Cardiac muscle cell (in vitro differentiated cells and primary cell): ENCODE data around the gene IP6K3. TPM values are rescaled to one million over a fixed set of nuclear protein-coding genes. Genes with fewer than 3 reads are reported as not detected.
A peak's percentile ranks its signal among the peaks of the same experiment; 100 is the strongest.

ENCODE experiments used
- DNase-seq, 2 donors: peaks; one replicate each; pipeline versions ENCODE4 v3.0.0 to v3.0.0-alpha.2; 2010 to 2017; ENCODE audit warnings: low read depth in 1 of 2, low spot score in 1 of 2
- H3K27ac ChIP-seq: fragments of 200-600 bp; sonication (generic); 2 replicates; pipeline ENCODE4 v1.5.1; 2016
- H3K27me3 ChIP-seq: fragments of 200-600 bp; sonication (generic); 2 replicates; pipeline ENCODE4 v1.6.0; 2016; ENCODE audit warnings: control low read depth
- H3K36me3 ChIP-seq: fragments of 200-600 bp; sonication (generic); 2 replicates; pipeline ENCODE4 v1.5.1; 2016; ENCODE audit warnings: control low read depth
- H3K4me1 ChIP-seq: fragments of 200-600 bp; sonication (generic); 2 replicates; pipeline ENCODE4 v1.8.1; 2017; ENCODE audit warnings: low read depth, mild to moderate bottlenecking, mixed run types
- H3K4me3 ChIP-seq: fragments of 200-600 bp; sonication (generic); 2 replicates; pipeline ENCODE4 v1.5.1; 2016; ENCODE audit warnings: mild to moderate bottlenecking
- H3K9me3 ChIP-seq: fragments of 200-600 bp; sonication (generic); 2 replicates; pipeline ENCODE4 v1.5.1; 2017; ENCODE audit warnings: low read depth, mild to moderate bottlenecking, control low read depth
- polyA plus RNA-seq: library from polyadenylated mRNA; unstranded; fragments of >200 nt; fragmentation: Nextera tagmentation; extraction: Ambion mirVana; gene quantifications from 2 replicates; pipeline ENCODE4 v1.2.1, GENCODE V29; 2016
- total RNA-seq: library from RNA; depleted of rRNA; stranded (reverse); fragments of >200 nt; gene quantifications from 2 replicates; pipeline ENCODE4 v1.2.3, GENCODE V29; 2016
- TF ChIP-seq, protein P1 (sequence below): IDR thresholded peaks from 2 replicates; pipeline ENCODE4 v1.5.1; 2012; ENCODE audit warnings: low read depth, mild to moderate bottlenecking, low read length

Gene IP6K3
- total and polyA plus RNA-seq, 2 experiments from 2014 or later = 2.9 to 5.0 TPM

DNA sequence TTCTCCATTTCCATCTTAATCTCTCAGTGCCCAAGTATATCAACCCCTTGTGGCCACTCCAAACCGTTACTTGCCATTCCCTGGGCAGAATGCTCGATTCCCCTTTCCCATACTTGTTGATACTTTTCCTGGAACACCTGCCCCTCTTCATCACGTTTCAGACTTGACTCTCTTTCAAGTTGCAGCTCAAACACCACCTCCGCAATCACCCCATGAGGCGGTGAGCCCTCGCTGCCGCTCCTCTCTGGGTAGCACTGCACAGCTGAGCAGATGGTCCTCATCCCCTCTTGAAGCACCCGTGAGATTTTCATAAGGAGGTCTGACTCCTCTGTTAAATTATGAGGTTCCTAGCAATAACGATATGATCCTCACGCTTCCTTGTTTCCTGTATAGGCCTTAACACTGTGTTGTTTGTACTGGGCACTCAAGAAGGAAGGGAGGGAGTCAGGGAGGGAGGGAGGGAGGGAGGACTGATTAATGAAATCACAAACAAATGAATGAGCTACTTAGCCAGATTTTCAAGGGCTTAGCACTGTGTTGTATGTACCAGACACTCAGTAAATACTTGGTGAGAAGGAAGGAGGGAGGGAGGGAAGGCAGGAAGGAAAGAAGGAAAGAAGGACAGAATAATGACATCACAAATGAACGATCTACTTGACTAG lies 27.2 kb downstream of the IP6K3 start:
- H3K27me3 ChIP-seq = no peaks in the 10 kb centered on the region
- H3K36me3 ChIP-seq = no peaks in the 10 kb centered on the region
- H3K9me3 ChIP-seq = no peaks in the 10 kb centered on the region
- TF ChIP-seq, protein P1, sequence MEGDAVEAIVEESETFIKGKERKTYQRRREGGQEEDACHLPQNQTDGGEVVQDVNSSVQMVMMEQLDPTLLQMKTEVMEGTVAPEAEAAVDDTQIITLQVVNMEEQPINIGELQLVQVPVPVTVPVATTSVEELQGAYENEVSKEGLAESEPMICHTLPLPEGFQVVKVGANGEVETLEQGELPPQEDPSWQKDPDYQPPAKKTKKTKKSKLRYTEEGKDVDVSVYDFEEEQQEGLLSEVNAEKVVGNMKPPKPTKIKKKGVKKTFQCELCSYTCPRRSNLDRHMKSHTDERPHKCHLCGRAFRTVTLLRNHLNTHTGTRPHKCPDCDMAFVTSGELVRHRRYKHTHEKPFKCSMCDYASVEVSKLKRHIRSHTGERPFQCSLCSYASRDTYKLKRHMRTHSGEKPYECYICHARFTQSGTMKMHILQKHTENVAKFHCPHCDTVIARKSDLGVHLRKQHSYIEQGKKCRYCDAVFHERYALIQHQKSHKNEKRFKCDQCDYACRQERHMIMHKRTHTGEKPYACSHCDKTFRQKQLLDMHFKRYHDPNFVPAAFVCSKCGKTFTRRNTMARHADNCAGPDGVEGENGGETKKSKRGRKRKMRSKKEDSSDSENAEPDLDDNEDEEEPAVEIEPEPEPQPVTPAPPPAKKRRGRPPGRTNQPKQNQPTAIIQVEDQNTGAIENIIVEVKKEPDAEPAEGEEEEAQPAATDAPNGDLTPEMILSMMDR = no peak
- H3K4me1 ChIP-seq = peaks cover 18% of the 10 kb centered on the region
- DNase-seq = no peak
- no peak overlapping the region for H3K27ac ChIP-seq
- no peak overlapping the region for H3K4me3 ChIP-seq

DNA sequence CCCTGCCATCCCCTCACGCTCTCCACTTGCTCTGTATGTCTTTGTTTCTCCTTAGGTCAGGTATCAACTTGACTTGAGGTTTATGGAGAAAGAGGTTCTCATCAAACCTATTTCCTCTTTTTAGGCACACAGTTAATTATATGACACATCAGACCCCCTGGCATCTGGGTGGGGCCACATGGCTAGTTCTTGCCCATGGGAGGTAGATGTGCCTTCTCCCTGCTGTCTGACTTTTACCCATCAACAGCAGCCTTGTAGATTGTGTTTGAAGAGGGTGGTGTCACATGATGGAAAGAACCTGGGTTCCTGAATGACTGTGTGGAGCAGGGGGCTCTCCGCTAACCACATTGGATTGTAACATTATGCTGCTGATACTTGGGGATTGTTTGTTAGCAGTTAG lies 28.0 kb downstream of the IP6K3 start:
- no peaks in the 10 kb centered on the region for H3K9me3 ChIP-seq
- DNase-seq = no peak

DNA sequence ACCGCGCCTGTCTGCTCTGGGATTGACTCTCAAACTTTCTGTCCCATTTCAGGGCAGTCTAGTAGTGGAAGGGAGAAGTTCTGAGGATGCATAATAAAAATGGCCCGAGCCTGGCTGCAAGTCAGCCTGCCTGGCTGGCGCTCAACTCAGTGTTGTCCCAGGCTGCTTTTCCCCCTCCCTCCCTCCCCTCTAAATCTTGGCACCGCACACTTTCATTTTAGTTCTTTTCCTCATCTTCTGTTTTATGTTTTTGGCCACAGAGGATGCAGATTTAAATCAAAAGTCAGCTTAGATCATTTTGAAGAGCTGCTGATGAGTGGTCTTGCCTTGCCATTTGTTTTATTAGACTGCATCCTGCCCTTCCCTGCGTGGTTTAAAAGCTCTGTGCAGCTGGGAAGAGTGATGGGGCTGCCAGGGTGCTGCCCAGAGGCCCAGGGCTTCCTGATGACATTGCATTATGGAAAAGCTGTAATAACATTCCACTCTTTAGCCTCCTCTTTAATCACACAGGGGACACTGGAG lies 28.7 kb downstream of the IP6K3 start:
- Histone ChIP-seq H3K27me3 (no peaks in the 10 kb centered on the region), H3K36me3 (no peaks in the 10 kb centered on the region), H3K27ac (no peak overlapping the region), H3K9me3 (no peaks in the 10 kb centered on the region), H3K4me1 (peaks cover 6% of the 10 kb centered on the region), H3K4me3 (no peak overlapping the region)
- DNase-seq = peak in 1 of 2 donors; percentile 29
- TF ChIP-seq, protein P1 = no peak

More for the DNA sequence above, 28.0 kb downstream of the IP6K3 start:
- H3K27ac ChIP-seq = no peak overlapping the region
- H3K27me3 ChIP-seq = no peaks in the 10 kb centered on the region
- H3K4me1 ChIP-seq = peaks cover 13% of the 10 kb centered on the region
- no peak overlapping the region for H3K4me3 ChIP-seq
- TF ChIP-seq, protein P1 = no peak
- no peaks in the 10 kb centered on the region for H3K36me3 ChIP-seq

DNA sequence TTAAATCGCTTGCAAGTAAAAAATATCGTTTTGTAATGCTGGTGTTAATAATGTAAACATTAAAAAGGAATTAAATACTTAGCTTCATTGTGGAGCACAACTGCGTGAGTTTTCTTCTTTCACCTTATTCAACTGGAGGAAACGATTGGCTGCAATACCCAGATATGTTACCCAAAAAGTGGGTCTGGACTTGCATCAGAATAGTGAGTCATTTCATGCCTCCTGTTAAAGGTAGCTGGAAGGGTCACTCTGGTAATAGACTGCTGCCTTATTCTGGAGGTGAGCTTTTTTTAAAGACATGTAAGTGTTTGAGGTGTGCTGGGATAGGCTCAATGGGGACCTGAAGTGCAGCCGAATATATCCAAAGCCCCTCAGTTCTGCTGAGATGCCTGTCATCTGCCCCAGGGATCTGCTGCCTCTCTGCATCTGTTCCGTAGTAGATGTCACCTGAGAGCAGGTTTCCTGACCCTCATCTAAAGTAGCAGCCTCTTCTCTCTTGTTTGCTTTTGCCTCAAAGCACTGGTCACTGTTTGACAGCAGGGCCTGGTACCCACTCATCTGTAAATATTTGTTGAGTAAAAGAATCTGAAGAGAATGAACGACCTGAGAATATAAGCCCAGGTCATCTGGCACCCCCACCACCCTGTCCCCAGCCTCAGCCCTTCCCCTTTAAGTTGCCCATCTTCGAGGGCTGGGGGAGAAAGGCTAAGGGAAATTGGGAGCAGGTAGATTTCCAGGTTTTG lies 29.6 kb downstream of the IP6K3 start:
- TF ChIP-seq, protein P1 = no peak
- no peaks in the 10 kb centered on the region for H3K9me3 ChIP-seq
- no peak overlapping the region for H3K4me3 ChIP-seq
- no peaks in the 10 kb centered on the region for H3K27me3 ChIP-seq
- peaks cover 1% of the 10 kb centered on the region for H3K4me1 ChIP-seq
- H3K27ac ChIP-seq = no peak overlapping the region
- no peak for DNase-seq
- no peaks in the 10 kb centered on the region for H3K36me3 ChIP-seq

DNA sequence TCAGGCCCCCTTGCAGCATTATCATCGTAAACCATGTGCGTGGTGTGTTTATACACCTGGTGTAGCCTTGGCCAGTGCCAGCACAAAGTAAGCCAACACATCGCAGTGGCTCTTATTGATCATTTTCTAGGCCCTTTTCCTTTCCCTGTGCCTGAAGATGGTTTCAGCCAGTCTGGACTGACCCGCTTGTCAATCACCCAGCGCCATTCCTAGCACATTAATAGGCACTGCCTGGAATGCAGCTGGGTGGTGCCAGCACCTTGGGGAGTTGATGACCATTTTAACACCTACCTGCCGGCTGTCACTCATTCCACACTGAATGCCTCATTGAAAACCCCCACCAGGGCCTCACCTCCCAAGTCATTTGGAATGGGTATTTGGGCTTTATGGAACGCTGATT lies 30.3 kb downstream of the IP6K3 start:
- H3K9me3 ChIP-seq = no peaks in the 10 kb centered on the region
- H3K27ac ChIP-seq = no peak overlapping the region
- no peak overlapping the region for H3K4me3 ChIP-seq
- DNase-seq = no peak
- H3K36me3 ChIP-seq = no peaks in the 10 kb centered on the region
- no peaks in the 10 kb centered on the region for H3K27me3 ChIP-seq
- no peaks in the 10 kb centered on the region for H3K4me1 ChIP-seq
- TF ChIP-seq, protein P1 = no peak
